Ascending aorta (tissue), 2 donors: ENCODE data around the gene CRYZL1. TPM values are rescaled to one million over a fixed set of nuclear protein-coding genes. Genes with fewer than 3 reads are reported as not detected.

ENCODE experiments used
- DNase-seq, 2 donors: peaks; one replicate each; pipeline ENCODE4 v3.0.0-alpha.2; 2019; ENCODE audit warnings: low spot score in 2 of 2
- H3K27ac ChIP-seq, 2 donors: fragments of 200-600 bp; sonication (generic); one replicate each; pipeline ENCODE4 v1.5.1; 2016 to 2017; ENCODE audit warnings: mild to moderate bottlenecking in 1 of 2
- H3K27me3 ChIP-seq: fragments of 200-600 bp; sonication (generic); one replicate; pipeline ENCODE4 v1.5.1; 2017
- H3K36me3 ChIP-seq, 2 donors: fragments of 200-600 bp; sonication (generic); one replicate each; pipeline ENCODE4 v1.5.1; 2016
- H3K4me1 ChIP-seq, 2 donors: fragments of 200-600 bp; sonication (generic); one replicate each; pipeline ENCODE4 v1.5.1; 2016 to 2017; ENCODE audit warnings: mild to moderate bottlenecking in 1 of 2
- H3K4me3 ChIP-seq, 2 donors: fragments of 200-600 bp; sonication (generic); one replicate each; pipeline ENCODE4 v1.5.1; 2016 to 2017; ENCODE audit warnings: mild to moderate bottlenecking in 1 of 2
- H3K9me3 ChIP-seq, 2 donors: fragments of 200-600 bp; sonication (generic); one replicate each; pipeline ENCODE4 v1.5.1; 2016
- CTCF ChIP-seq, 3 experiments: fragments of 200-600 bp in 2 of 3; fragments of 450-650 bp in 1 of 3; sonication (generic) in 2 of 3; IDR thresholded peaks; one replicate each; pipeline ENCODE4 v1.5.1; 2016 to 2019; ENCODE audit warnings: antibody characterized with exemption in 3 of 3, mild to moderate bottlenecking in 1 of 3, moderate library complexity in 1 of 3
- intact Hi-C: fragments of 100-400 bp; cut with DNase I; formaldehyde crosslinking; loops from one replicate; pipeline ENCODE4 v1.15.1; 2023
- total RNA-seq: library from RNA; depleted of rRNA; stranded (reverse); fragments of >200 nt; gene quantifications from one replicate; pipeline ENCODE4 v1.1.0, GENCODE V29; 2016

Gene CRYZL1
- total RNA-seq, 1 donor from 2014 or later, result 20.0 TPM

GRCh38 chr21:33567914-33568313, 73.6 kb downstream of the CRYZL1 start:
- no peak for DNase-seq
- H3K27me3 ChIP-seq, result no peaks in the 10 kb centered on the region
- H3K9me3 ChIP-seq, result no peaks in the 10 kb centered on the region
- H3K36me3 ChIP-seq, result peaks cover 32 to 65% of the 10 kb centered on the region in 2 donors
- intact Hi-C loops, result no loop called here
- no peak overlapping the region for H3K27ac ChIP-seq
- no peak for TF ChIP-seq CTCF (IDR thresholded peaks at IDR 0.05)
- H3K4me1 ChIP-seq, result no peaks in the 10 kb centered on the region
- H3K4me3 ChIP-seq, result no peak overlapping the region

- Histone ChIP-seq H3K9me3 (no peaks in the 10 kb centered on the region), H3K4me3 (no peak overlapping the region), H3K27ac (no peak overlapping the region), H3K4me1 (no peaks in the 10 kb centered on the region), H3K27me3 (no peaks in the 10 kb centered on the region), H3K36me3 (peaks cover 34 to 64% of the 10 kb centered on the region in 2 donors)
- TF ChIP-seq CTCF (IDR thresholded peaks at IDR 0.05), result no peak
- DNase-seq, result no peak
- intact Hi-C loops, result no loop called here
Observed at GRCh38 chr21:33566514-33566913, 75.0 kb downstream of the CRYZL1 start.

GRCh38 chr21:33562389-33562788, 79.2 kb downstream of the CRYZL1 start:
- Histone ChIP-seq H3K4me3 (no peak overlapping the region), H3K27ac (no peak overlapping the region), H3K27me3 (no peaks in the 10 kb centered on the region), H3K36me3 (peaks cover 47 to 71% of the 10 kb centered on the region in 2 donors), H3K4me1 (peaks cover 0 to 3% of the 10 kb centered on the region in 2 donors), H3K9me3 (no peaks in the 10 kb centered on the region)
- DNase-seq, result no peak
- no peak for TF ChIP-seq CTCF (IDR thresholded peaks at IDR 0.05)
- intact Hi-C loops, result no loop called here

- Histone ChIP-seq H3K9me3 (no peaks in the 10 kb centered on the region), H3K4me3 (no peak overlapping the region), H3K4me1 (peaks cover 0 to 3% of the 10 kb centered on the region in 2 donors), H3K27me3 (no peaks in the 10 kb centered on the region), H3K27ac (no peak overlapping the region), H3K36me3 (peaks cover 52 to 77% of the 10 kb centered on the region in 2 donors)
- intact Hi-C loops, result no loop called here
- no peak for TF ChIP-seq CTCF (IDR thresholded peaks at IDR 0.05)
- DNase-seq, result no peak
Observed at GRCh38 chr21:33561373-33561772, 80.2 kb downstream of the CRYZL1 start.

GRCh38 chr21:33560965-33561364, 80.6 kb downstream of the CRYZL1 start:
- no peak for DNase-seq
- H3K27ac ChIP-seq, result no peak overlapping the region
- peaks cover 0 to 7% of the 10 kb centered on the region in 2 donors for H3K4me1 ChIP-seq
- TF ChIP-seq CTCF (IDR thresholded peaks at IDR 0.05), result no peak
- H3K4me3 ChIP-seq, result no peak overlapping the region
- H3K36me3 ChIP-seq, result peaks cover 52 to 81% of the 10 kb centered on the region in 2 donors
- no peaks in the 10 kb centered on the region for H3K27me3 ChIP-seq
- intact Hi-C loops, result no loop called here
- no peaks in the 10 kb centered on the region for H3K9me3 ChIP-seq

- Histone ChIP-seq H3K9me3 (no peaks in the 10 kb centered on the region), H3K4me3 (no peak overlapping the region), H3K4me1 (peaks cover 0 to 12% of the 10 kb centered on the region in 2 donors), H3K27ac (no peak overlapping the region), H3K36me3 (peaks cover 52 to 90% of the 10 kb centered on the region in 2 donors), H3K27me3 (no peaks in the 10 kb centered on the region)
- intact Hi-C loops, result no loop called here
- DNase-seq, result no peak
- TF ChIP-seq CTCF (IDR thresholded peaks at IDR 0.05), result no peak
Observed at GRCh38 chr21:33559813-33560212, 81.7 kb downstream of the CRYZL1 start.
